ENCODE results near the gene ZNF532. TPM values are rescaled to one million over a fixed set of nuclear protein-coding genes. Genes with fewer than 3 reads are reported as not detected.

Gene ZNF532
- total RNA-seq, 2 donors from 2014 or later: 133 to 211 TPM

DNA sequence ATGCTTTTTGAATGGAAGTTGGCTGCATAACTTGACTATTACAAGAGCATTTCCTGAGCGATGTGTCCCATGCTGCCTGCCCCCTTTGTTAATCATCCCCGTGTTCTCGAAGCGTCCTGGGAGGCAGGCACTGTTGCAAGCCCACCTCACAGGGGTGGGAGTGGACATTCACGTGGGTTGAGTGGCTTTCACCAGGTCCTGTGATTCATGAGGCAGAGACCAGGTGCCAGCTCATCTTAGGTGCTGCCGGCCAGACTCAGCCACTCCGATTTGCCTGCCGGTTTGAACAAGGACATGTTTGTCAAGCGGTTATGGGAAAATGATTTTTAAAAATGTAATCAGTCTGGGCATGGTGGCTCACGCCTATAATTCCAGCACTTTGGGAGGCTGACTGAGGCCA is 112.5 kb downstream of the ZNF532 start:
- ATAC-seq (ENCODE audit: insufficient number of reproducible peaks, low FRiP score, low read depth) (peak; percentile 66), DNase-seq (ENCODE audit: low spot score) (no peak)
- H3K9me3 ChIP-seq: no peaks in the 10 kb centered on the region
- peaks cover 30% of the 10 kb centered on the region for H3K36me3 ChIP-seq
- H3K4me1 ChIP-seq (ENCODE audit: control insufficient read depth in 1 of 2, low read depth in 2 of 2): peaks cover 25 to 52% of the 10 kb centered on the region in 2 donors
- H3K4me3 ChIP-seq: peak overlapping the region; percentile 33
- TF ChIP-seq, protein P1, sequence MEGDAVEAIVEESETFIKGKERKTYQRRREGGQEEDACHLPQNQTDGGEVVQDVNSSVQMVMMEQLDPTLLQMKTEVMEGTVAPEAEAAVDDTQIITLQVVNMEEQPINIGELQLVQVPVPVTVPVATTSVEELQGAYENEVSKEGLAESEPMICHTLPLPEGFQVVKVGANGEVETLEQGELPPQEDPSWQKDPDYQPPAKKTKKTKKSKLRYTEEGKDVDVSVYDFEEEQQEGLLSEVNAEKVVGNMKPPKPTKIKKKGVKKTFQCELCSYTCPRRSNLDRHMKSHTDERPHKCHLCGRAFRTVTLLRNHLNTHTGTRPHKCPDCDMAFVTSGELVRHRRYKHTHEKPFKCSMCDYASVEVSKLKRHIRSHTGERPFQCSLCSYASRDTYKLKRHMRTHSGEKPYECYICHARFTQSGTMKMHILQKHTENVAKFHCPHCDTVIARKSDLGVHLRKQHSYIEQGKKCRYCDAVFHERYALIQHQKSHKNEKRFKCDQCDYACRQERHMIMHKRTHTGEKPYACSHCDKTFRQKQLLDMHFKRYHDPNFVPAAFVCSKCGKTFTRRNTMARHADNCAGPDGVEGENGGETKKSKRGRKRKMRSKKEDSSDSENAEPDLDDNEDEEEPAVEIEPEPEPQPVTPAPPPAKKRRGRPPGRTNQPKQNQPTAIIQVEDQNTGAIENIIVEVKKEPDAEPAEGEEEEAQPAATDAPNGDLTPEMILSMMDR (IDR thresholded peaks at IDR 0.05): no peak
- peak overlapping the region; percentile 78 to 86 for H3K27ac ChIP-seq
- no peaks in the 10 kb centered on the region for H3K27me3 ChIP-seq (replicated peaks; ENCODE audit: insufficient read depth)

DNA sequence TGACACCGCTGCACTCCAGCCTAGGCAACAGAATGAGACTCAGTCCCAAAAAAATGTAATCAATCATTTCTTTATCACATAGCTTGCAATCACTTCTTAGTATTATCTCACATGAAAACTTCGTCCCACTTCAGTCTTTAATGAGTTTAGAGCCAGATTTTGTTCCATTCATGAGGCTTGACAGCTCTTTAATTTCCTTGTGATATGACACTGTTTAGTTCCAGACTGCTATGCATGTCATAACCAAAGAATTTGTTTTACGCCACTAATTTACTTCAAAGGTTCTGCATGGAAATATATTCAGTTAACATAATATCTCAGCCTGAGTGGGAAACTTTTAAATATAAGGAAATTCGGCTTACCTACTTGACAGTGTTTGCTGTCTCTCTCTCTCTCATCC is 113.1 kb downstream of the ZNF532 start:
- ATAC-seq (ENCODE audit: insufficient number of reproducible peaks, low FRiP score, low read depth) (no peak), DNase-seq (ENCODE audit: low spot score) (no peak)
- Histone ChIP-seq H3K27me3 (replicated peaks; ENCODE audit: insufficient read depth) (no peaks in the 10 kb centered on the region), H3K9me3 (no peaks in the 10 kb centered on the region), H3K4me3 (no peak overlapping the region), H3K27ac (peak overlapping the region; percentile 78 to 86), H3K4me1 (ENCODE audit: control insufficient read depth in 1 of 2, low read depth in 2 of 2) (peaks cover 25 to 52% of the 10 kb centered on the region in 2 donors), H3K36me3 (peaks cover 33% of the 10 kb centered on the region)
- TF ChIP-seq, protein P1 (IDR thresholded peaks at IDR 0.05): no peak

DNA sequence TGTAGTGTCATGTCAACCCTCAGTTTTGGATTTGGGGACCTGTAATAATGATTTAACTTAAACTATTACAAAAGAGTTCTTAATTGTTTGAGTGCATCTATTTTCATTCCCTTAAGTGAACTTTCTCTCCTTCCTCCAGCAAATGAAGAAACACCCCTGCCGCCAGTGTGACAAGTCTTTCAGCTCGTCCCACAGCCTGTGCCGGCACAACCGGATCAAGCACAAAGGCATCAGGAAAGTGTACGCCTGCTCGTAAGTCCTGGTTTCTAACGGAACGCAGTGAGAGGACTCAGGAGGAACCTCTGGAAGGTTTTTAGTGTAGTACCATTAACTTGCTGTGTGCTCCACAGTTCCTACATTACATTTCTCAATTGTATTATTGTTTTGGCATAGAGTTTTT is 114.2 kb downstream of the ZNF532 start:
- peaks cover 33% of the 10 kb centered on the region for H3K36me3 ChIP-seq
- no peak for DNase-seq (ENCODE audit: low spot score)
- ATAC-seq (ENCODE audit: insufficient number of reproducible peaks, low FRiP score, low read depth): no peak
- peak overlapping the region in 1 of 2 donors; percentile 8 for H3K27ac ChIP-seq
- TF ChIP-seq, protein P1 (IDR thresholded peaks at IDR 0.05): no peak
- no peaks in the 10 kb centered on the region for H3K9me3 ChIP-seq
- H3K4me1 ChIP-seq (ENCODE audit: control insufficient read depth in 1 of 2, low read depth in 2 of 2): peaks cover 25 to 59% of the 10 kb centered on the region in 2 donors
- H3K4me3 ChIP-seq: no peak overlapping the region
- H3K27me3 ChIP-seq (replicated peaks; ENCODE audit: insufficient read depth): no peaks in the 10 kb centered on the region

DNA sequence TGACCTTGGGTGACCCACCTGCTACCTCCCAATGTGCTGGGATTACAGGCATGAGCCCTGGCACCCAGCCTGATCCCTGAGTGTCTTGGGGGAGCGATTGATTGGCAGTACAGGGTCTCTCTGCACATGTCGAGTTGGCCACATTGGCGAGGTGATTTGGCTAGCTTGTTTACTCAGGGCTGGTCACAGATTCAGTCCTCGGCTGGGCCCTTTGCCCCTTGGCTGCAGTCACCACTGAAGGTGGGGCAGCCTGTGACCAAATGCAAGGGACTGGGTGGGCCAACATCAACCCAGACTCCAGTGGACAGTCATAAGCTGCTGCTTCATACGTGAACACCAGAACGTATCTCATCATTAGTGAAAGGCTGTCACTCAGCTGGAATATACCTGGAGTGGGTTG is 114.9 kb downstream of the ZNF532 start:
- TF ChIP-seq, protein P1 (IDR thresholded peaks at IDR 0.05): no peak
- Histone ChIP-seq H3K27me3 (replicated peaks; ENCODE audit: insufficient read depth) (no peaks in the 10 kb centered on the region), H3K9me3 (no peaks in the 10 kb centered on the region), H3K36me3 (peaks cover 36% of the 10 kb centered on the region), H3K27ac (no peak overlapping the region), H3K4me3 (no peak overlapping the region), H3K4me1 (ENCODE audit: control insufficient read depth in 1 of 2, low read depth in 2 of 2) (peaks cover 25 to 59% of the 10 kb centered on the region in 2 donors)
- DNase-seq (ENCODE audit: low spot score): no peak
- no peak for ATAC-seq (ENCODE audit: insufficient number of reproducible peaks, low FRiP score, low read depth)

DNA sequence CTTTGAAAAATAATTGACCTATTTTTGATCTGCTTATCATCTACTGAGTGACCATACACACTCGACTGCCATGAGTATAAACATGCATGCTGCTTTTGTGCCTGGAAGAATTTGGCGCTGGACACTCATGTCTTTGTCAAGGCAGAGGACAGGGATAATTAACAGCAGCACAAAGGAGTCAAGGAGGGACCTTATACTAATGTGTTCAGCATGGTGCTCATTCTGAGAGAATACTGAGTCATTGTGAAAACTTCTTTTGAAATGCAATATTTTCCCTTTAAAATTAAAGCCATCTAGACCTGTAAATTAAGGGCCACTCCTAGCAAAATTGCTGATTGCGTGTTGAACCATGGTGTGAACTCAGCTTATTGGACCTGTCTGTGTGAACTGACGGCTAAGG is 116.3 kb downstream of the ZNF532 start:
- Histone ChIP-seq H3K27ac (no peak overlapping the region), H3K27me3 (replicated peaks; ENCODE audit: insufficient read depth) (no peaks in the 10 kb centered on the region), H3K9me3 (no peaks in the 10 kb centered on the region), H3K36me3 (peaks cover 36% of the 10 kb centered on the region), H3K4me3 (no peak overlapping the region), H3K4me1 (ENCODE audit: control insufficient read depth in 1 of 2, low read depth in 2 of 2) (peaks cover 17 to 45% of the 10 kb centered on the region in 2 donors)
- no peak for ATAC-seq (ENCODE audit: insufficient number of reproducible peaks, low FRiP score, low read depth)
- TF ChIP-seq, protein P1 (IDR thresholded peaks at IDR 0.05): no peak
- no peak for DNase-seq (ENCODE audit: low spot score)
